SJSA1 (cell line): ENCODE measurements around the gene CGNL1. TPM values are rescaled to one million over a fixed set of nuclear protein-coding genes. Genes with fewer than 3 reads are reported as not detected.

Experiments
- DNase-seq, 2 experiments: peaks; one replicate each; pipeline ENCODE4 v3.0.0-alpha.2; 2015 to 2020; ENCODE audit warnings: low spot score in 2 of 2, low read depth in 1 of 2
- H3K27ac ChIP-seq: fragments of 250-450 bp; sonication (Bioruptor Pico); 2 replicates; pipeline ENCODE4 v1.5.1; 2020; ENCODE audit warnings: mild to moderate bottlenecking, moderate library complexity
- H3K27me3 ChIP-seq: fragments of 250-450 bp; sonication (Bioruptor Pico); replicated peaks from 2 replicates; pipeline ENCODE4 v1.5.1; 2020; ENCODE audit warnings: mild to moderate bottlenecking, moderate library complexity
- H3K36me3 ChIP-seq: fragments of 250-450 bp; sonication (Bioruptor Pico); 2 replicates; pipeline ENCODE4 v1.5.1; 2020; ENCODE audit warnings: mild to moderate bottlenecking
- H3K4me1 ChIP-seq: fragments of 250-450 bp; sonication (Bioruptor Pico); replicated peaks from 2 replicates; pipeline ENCODE4 v1.6.1; 2021; ENCODE audit warnings: mild to moderate bottlenecking
- H3K4me3 ChIP-seq: fragments of 250-450 bp; sonication (Bioruptor Pico); 2 replicates; pipeline ENCODE4 v1.5.1; 2020; ENCODE audit warnings: mild to moderate bottlenecking
- H3K9me3 ChIP-seq: fragments of 250-450 bp; sonication (Bioruptor Pico); replicated peaks from 2 replicates; pipeline ENCODE4 v1.5.1; 2020; ENCODE audit warnings: mild to moderate bottlenecking
- total RNA-seq: library from RNA; depleted of rRNA; stranded (reverse); fragments of >200 nt; shearing (Covaris generic); gene quantifications from 2 replicates; pipeline ENCODE4 v1.2.3, GENCODE V29; 2014

Gene CGNL1
- total RNA-seq, 1 experiment from 2014 or later = 3.8 TPM

GRCh38 chr15:57557267-57557666 lies 181.0 kb downstream of the CGNL1 start:
- H3K27me3 ChIP-seq = no peaks in the 10 kb centered on the region
- H3K4me3 ChIP-seq = no peak overlapping the region
- H3K9me3 ChIP-seq = no peaks in the 10 kb centered on the region
- no peak for DNase-seq
- no peaks in the 10 kb centered on the region for H3K36me3 ChIP-seq
- no peak overlapping the region for H3K27ac ChIP-seq
- H3K4me1 ChIP-seq = peaks cover 15% of the 10 kb centered on the region

DNA sequence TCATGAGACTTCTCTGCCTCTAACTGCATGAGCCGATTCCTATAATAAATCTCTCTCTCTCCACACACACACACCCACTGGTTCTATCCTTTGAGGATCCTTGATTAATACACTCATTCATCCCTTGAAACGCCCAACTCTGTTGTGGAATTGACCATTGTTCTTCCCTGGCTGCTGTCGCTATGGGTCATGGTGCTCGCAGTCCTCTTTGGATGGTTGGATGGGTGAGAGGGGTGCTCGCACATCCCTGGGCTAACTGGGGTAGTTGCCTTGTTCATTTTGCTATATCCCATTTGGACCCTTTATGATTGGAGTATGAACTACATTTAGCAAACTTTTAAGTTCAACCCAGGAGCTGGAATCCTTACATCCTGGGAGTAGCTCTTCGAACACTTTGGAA lies 181.5 kb downstream of the CGNL1 start:
- Histone ChIP-seq H3K4me1 (peaks cover 10% of the 10 kb centered on the region), H3K9me3 (no peaks in the 10 kb centered on the region), H3K27me3 (no peaks in the 10 kb centered on the region), H3K27ac (no peak overlapping the region), H3K4me3 (no peak overlapping the region), H3K36me3 (no peaks in the 10 kb centered on the region)
- DNase-seq = no peak

DNA sequence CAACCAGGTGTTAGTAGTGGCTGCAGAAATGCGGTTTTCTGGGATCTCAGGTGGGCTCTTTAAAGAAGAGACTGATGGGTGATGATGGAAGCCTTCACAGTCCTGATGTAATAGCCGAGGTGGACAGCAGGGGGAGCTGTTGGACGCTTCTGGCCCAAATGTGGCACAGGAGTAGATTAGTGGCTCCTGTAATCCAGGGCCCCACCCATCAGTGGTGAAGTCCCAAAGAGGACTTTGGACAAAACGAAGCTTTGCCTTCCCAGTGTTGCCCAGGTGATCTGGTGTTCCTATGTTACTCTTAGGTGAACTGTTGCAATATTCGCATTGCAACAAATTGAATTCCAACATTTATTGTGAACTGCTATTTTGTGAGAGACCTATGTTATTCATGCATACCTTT lies 183.6 kb downstream of the CGNL1 start:
- Histone ChIP-seq H3K27me3 (no peaks in the 10 kb centered on the region), H3K36me3 (no peaks in the 10 kb centered on the region), H3K9me3 (no peaks in the 10 kb centered on the region), H3K4me3 (no peak overlapping the region), H3K27ac (no peak overlapping the region), H3K4me1 (peaks cover 9% of the 10 kb centered on the region; the same call in 1 of the 2 replicates)
- peak in 1 of 2 experiments; percentile 63 for DNase-seq

- DNase-seq = peak; percentile 50 to 69
- no peak overlapping the region for H3K4me3 ChIP-seq
- peaks cover 3% of the 10 kb centered on the region; the same call in 1 of the 2 replicates for H3K4me1 ChIP-seq
- no peaks in the 10 kb centered on the region for H3K9me3 ChIP-seq
- no peaks in the 10 kb centered on the region for H3K27me3 ChIP-seq
- H3K27ac ChIP-seq = no peak overlapping the region
- no peaks in the 10 kb centered on the region for H3K36me3 ChIP-seq
These were observed 184.9 kb downstream of the CGNL1 start for GRCh38 chr15:57561041-57561711.

DNA sequence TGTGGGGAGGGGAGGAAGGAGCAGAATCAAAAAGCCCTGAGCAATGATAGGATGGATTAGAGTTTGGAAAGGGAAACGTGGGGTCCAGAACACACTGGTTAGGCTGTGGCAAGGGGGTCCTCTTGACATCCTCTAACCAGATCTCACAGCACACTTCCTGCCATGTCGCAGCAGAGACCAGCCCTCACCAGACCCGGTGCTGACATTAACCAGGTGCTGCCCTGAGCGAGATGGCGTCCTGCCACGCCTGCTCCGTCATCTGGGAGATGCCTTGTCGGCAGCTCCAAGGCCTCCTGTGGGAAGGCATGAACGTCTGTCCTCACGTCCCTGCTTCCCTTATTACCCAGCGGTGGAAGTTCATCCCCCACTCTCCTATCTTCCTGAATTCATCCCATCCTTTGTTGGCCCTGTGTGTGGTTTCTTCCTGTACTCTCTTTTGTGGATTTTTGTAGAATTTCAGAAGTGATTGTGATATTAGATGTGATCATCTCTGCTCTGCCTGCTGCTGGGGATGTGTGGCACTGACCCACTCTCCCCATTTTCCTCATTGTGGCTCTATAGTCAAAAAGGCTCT lies 186.0 kb downstream of the CGNL1 start:
- Histone ChIP-seq H3K4me1 (peaks cover 3% of the 10 kb centered on the region; the same call in 1 of the 2 replicates), H3K4me3 (no peak overlapping the region), H3K36me3 (no peaks in the 10 kb centered on the region), H3K27ac (no peak overlapping the region), H3K9me3 (no peaks in the 10 kb centered on the region), H3K27me3 (no peaks in the 10 kb centered on the region)
- no peak for DNase-seq

DNA sequence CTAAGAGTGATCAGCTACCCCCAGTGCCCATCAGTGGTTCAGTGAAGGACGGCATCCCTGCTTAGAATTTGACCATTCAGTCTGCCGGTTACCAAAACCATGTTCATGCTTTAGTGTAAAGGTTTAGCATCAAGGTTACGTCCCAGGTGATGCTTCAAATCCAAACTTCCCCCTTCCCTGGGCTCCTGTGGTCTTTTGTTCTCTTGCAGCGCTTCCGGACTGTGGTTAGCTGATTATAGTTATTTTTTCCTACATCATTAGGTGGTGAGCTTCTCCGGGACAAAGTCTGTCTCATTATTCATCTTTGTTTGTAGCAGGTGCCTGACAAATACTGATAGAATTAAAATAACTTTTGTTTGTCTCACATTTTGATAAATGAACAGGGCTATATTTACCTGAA lies 187.1 kb downstream of the CGNL1 start:
- no peak overlapping the region for H3K4me3 ChIP-seq
- H3K9me3 ChIP-seq = no peaks in the 10 kb centered on the region
- peaks cover 3% of the 10 kb centered on the region; the same call in 1 of the 2 replicates for H3K4me1 ChIP-seq
- no peaks in the 10 kb centered on the region for H3K27me3 ChIP-seq
- DNase-seq = no peak
- H3K27ac ChIP-seq = no peak overlapping the region
- no peaks in the 10 kb centered on the region for H3K36me3 ChIP-seq

DNA sequence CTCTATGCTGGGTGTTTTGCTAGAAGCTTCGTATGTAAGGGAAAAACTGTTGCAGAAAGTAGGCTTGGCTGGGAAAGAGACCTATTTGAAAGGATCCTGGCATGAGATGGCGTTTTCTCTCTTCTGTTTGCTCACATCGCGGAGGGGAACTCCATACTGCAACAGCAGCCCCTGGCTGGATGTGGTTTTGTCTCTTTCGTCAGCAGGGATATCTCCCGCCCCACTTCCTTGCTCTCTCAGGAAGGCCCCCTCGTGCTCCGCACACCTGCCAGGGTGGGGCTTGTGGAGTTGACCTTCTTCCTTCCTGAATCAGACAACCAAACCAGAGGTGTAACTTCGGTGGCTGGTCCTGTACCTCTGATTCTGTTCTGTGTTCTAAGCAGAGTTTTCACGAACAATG lies 189.0 kb downstream of the CGNL1 start:
- no peak for DNase-seq
- Histone ChIP-seq H3K27me3 (no peaks in the 10 kb centered on the region), H3K27ac (no peak overlapping the region), H3K9me3 (no peaks in the 10 kb centered on the region), H3K4me3 (no peak overlapping the region), H3K4me1 (peaks cover 3% of the 10 kb centered on the region; the same call in 1 of the 2 replicates), H3K36me3 (no peaks in the 10 kb centered on the region)

DNA sequence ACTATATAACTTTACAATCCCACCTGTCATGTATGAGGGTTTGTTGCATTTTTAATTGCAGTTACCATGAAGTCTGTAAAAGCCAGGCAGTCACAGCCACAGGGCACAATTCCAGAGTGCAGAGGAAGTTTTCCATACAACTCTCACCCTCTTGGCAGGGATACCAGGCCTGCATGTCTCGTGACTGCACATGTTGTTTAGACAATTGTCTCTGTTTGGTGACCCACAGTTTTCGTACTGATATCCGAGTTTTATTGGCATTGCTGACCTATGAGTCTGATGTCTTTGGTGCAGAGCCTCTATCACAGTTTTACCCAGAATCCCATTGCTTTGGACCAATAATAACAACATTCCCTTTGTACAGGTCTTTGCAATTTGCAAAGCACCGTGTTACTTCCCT lies 190.5 kb downstream of the CGNL1 start:
- H3K27me3 ChIP-seq = no peaks in the 10 kb centered on the region
- no peak for DNase-seq
- H3K4me1 ChIP-seq = peaks cover 5% of the 10 kb centered on the region; the same call in 1 of the 2 replicates
- H3K9me3 ChIP-seq = no peaks in the 10 kb centered on the region
- H3K36me3 ChIP-seq = no peaks in the 10 kb centered on the region
- no peak overlapping the region for H3K27ac ChIP-seq
- no peak overlapping the region for H3K4me3 ChIP-seq

DNA sequence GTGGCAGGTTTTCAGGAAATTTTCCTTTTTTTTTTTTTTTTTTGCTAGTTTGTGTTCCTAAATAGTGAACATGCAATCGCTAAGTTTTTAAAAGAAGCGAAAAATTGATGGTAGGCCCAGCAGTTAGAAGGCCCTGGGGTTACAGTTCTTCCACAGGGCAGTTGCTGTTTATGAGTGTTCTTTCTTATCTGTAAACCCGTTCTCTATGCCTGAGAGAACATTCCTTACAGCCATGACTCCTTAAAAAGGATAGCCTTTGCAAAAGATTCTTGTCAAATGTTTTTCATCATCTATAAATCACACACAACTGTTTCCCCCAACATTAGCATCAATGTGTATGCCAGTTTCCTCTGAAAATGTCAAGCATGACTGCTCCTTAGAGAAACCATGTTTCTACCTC lies 191.6 kb downstream of the CGNL1 start:
- Histone ChIP-seq H3K27me3 (peaks cover 3% of the 10 kb centered on the region; the same call in 1 of the 2 replicates), H3K9me3 (no peaks in the 10 kb centered on the region), H3K4me1 (peaks cover 5% of the 10 kb centered on the region; the same call in 1 of the 2 replicates), H3K27ac (no peak overlapping the region), H3K4me3 (no peak overlapping the region), H3K36me3 (no peaks in the 10 kb centered on the region)
- no peak for DNase-seq

- DNase-seq = no peak
- H3K36me3 ChIP-seq = no peaks in the 10 kb centered on the region
- no peaks in the 10 kb centered on the region for H3K9me3 ChIP-seq
- no peak overlapping the region for H3K27ac ChIP-seq
- peaks cover 5% of the 10 kb centered on the region; the same call in 1 of the 2 replicates for H3K4me1 ChIP-seq
- H3K4me3 ChIP-seq = no peak overlapping the region
- peaks cover 3% of the 10 kb centered on the region; the same call in 1 of the 2 replicates for H3K27me3 ChIP-seq
These were observed 192.0 kb downstream of the CGNL1 start for GRCh38 chr15:57568299-57568698.

DNA sequence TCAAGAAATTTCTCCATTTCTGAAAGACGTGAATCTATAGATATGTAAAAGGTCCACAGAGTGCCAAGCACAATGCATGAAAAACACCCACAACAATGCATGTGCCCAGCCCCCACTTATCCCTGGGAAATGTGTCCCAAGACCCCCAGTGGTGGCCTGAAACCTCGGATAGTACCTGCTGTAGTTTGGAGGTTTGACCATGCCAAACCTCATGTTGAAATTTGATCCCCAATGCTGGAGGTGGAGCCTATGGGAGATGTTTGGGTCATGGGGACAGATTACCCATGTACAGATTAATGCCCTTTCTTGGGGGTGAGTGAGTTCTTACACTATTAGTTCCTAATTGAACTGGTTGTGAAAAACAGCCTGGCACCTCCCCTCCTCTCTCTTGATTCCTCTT lies 194.0 kb downstream of the CGNL1 start:
- Histone ChIP-seq H3K9me3 (no peaks in the 10 kb centered on the region), H3K27ac (no peak overlapping the region), H3K36me3 (no peaks in the 10 kb centered on the region), H3K4me3 (no peak overlapping the region), H3K27me3 (peaks cover 3% of the 10 kb centered on the region; the same call in 1 of the 2 replicates), H3K4me1 (peaks cover 5% of the 10 kb centered on the region; the same call in 1 of the 2 replicates)
- no peak for DNase-seq

DNA sequence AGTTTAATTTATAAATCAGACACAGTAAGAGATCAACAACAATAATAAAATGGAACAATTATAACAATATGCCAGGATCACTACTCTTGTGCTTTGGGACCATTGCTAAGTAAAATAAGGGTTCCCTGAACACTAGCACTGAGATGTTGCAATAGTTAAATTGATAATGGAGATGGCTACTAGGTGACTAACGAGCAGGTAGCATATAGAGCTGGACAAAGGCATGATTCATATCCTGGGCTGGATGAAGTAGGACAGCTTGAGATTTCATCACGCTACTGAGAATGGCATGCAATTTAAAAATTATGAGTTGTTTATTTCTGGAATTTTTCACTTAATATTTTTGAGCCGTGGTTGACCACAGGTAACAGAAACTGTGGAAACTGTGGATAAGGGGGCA lies 194.7 kb downstream of the CGNL1 start:
- H3K27me3 ChIP-seq = peaks cover 3% of the 10 kb centered on the region; the same call in 1 of the 2 replicates
- H3K27ac ChIP-seq = no peak overlapping the region
- H3K36me3 ChIP-seq = no peaks in the 10 kb centered on the region
- no peaks in the 10 kb centered on the region for H3K9me3 ChIP-seq
- DNase-seq = no peak
- no peak overlapping the region for H3K4me3 ChIP-seq
- H3K4me1 ChIP-seq = peaks cover 5% of the 10 kb centered on the region; the same call in 1 of the 2 replicates

DNA sequence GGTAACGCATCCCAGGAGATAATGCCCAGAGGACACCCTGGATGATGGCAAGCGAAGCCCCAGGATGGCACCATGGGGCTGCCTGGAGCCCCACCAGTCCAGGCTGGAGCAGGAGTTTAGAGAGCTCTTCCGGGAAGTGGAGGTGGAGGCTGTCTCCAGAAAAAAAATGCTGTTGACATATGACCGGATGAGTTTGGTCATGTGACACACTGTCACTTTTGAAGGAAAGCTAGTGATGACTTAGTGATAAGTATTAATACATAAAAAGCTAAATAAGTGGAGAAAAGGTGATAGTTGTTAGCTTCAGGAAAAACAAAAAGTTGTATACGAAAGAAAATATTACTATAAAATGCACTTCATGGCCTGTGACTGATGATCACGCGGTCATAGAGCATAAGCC lies 195.4 kb downstream of the CGNL1 start:
- Histone ChIP-seq H3K36me3 (no peaks in the 10 kb centered on the region), H3K27me3 (peaks cover 5% of the 10 kb centered on the region; the same call in 1 of the 2 replicates)
- DNase-seq = no peak

DNA sequence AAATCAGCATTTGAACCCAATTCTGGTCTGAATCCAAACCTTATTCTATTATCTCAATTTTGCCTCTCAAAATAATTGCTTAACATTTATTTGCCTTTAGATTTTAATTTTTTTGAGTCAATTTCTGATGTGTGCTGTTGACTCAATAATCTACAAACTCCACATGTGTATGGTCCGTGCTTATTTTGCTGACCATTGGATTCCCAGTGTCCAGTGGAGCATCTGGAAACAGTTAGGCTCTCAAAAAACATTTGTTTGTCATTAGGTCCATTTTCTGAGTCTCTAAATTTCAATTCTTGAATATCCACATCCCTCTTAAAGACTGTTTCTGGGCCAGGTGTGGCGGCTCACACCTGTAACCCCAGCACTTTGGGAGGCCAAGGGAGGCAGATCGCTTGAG lies 196.2 kb downstream of the CGNL1 start:
- DNase-seq = no peak
- H3K9me3 ChIP-seq = no peaks in the 10 kb centered on the region
- H3K4me3 ChIP-seq = no peak overlapping the region
- no peaks in the 10 kb centered on the region for H3K36me3 ChIP-seq
- no peak overlapping the region for H3K27ac ChIP-seq
- peaks cover 5% of the 10 kb centered on the region; the same call in 1 of the 2 replicates for H3K4me1 ChIP-seq
- H3K27me3 ChIP-seq = peaks cover 9% of the 10 kb centered on the region; the same call in 1 of the 2 replicates

More for the DNA sequence above, 195.4 kb downstream of the CGNL1 start:
- H3K4me1 ChIP-seq = peaks cover 5% of the 10 kb centered on the region; the same call in 1 of the 2 replicates
- H3K27ac ChIP-seq = no peak overlapping the region
- no peaks in the 10 kb centered on the region for H3K9me3 ChIP-seq
- H3K4me3 ChIP-seq = no peak overlapping the region
